IPS-20b (cell line): ENCODE results near the gene SYCP3.

Experiments
- H3K27ac ChIP-seq: one replicate; pipeline ENCODE4 v1.5.1; 2013; ENCODE audit warnings: low read length
- H3K27me3 ChIP-seq: 2 replicates; pipeline ENCODE4 v1.6.1; 2013; ENCODE audit warnings: mild to moderate bottlenecking, low read length, inconsistent platforms; ENCODE audit not compliant: insufficient read depth
- H3K36me3 ChIP-seq: 2 replicates; pipeline ENCODE4 v1.6.1; 2013; ENCODE audit warnings: low read depth, mild to moderate bottlenecking, inconsistent platforms, low read length, moderate library complexity; ENCODE audit not compliant: insufficient read depth
- H3K4me1 ChIP-seq: 2 replicates; pipeline ENCODE4 v1.6.1; 2013; ENCODE audit warnings: mild to moderate bottlenecking, control low read depth, inconsistent platforms, low read length, moderate library complexity; ENCODE audit not compliant: insufficient read depth
- H3K4me3 ChIP-seq: 2 replicates; pipeline ENCODE4 v1.5.1; 2013; ENCODE audit warnings: mild to moderate bottlenecking, low read length, inconsistent platforms
- H3K9ac ChIP-seq: 2 replicates; pipeline ENCODE4 v1.6.1; 2013; ENCODE audit warnings: low read depth, mild to moderate bottlenecking, inconsistent platforms, low read length, moderate library complexity
- H3K9me3 ChIP-seq: 2 replicates; pipeline ENCODE4 v1.6.1; 2013; ENCODE audit warnings: mild to moderate bottlenecking, low read depth, low read length, inconsistent platforms; ENCODE audit not compliant: insufficient read depth

Gene SYCP3

GRCh38 chr12:101707131-101707782, 32.0 kb downstream of the SYCP3 start:
- Histone ChIP-seq H3K36me3 (no peaks in the 10 kb centered on the region), H3K27me3 (no peaks in the 10 kb centered on the region), H3K9me3 (no peaks in the 10 kb centered on the region), H3K27ac (no peak overlapping the region), H3K9ac (no peak overlapping the region), H3K4me1 (no peaks in the 10 kb centered on the region), H3K4me3 (no peak overlapping the region)

GRCh38 chr12:101706403-101706802, 32.9 kb downstream of the SYCP3 start:
- no peaks in the 10 kb centered on the region for H3K36me3 ChIP-seq
- H3K9ac ChIP-seq: no peak overlapping the region
- no peaks in the 10 kb centered on the region for H3K27me3 ChIP-seq
- no peak overlapping the region for H3K4me3 ChIP-seq
- no peaks in the 10 kb centered on the region for H3K9me3 ChIP-seq
- H3K4me1 ChIP-seq: no peaks in the 10 kb centered on the region
- no peak overlapping the region for H3K27ac ChIP-seq

DNA sequence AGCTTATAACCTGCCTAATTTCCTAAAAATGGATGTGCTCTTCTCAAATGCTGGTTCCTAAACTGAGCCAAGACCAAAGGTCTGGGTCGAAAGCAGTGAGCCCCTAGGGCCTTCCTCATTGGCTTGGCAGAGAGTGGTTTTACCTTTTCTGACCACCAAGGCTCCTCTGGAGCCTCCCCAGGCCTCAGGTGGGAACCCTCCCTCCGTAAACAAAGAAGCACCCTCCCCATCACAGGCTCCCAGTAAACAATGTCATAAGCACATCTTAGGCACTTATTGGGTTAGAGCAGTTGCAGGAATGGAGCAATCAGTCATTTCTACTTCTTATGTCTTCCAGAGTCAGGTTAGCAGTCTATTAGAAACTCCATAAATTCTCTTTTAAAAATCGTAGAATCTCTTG, 35.8 kb downstream of the SYCP3 start:
- Histone ChIP-seq H3K9me3 (no peaks in the 10 kb centered on the region), H3K4me1 (no peaks in the 10 kb centered on the region; the same call in 1 of the 2 replicates), H3K27ac (no peak overlapping the region), H3K4me3 (no peak overlapping the region), H3K36me3 (no peaks in the 10 kb centered on the region), H3K27me3 (peaks cover 3% of the 10 kb centered on the region; the same call in 1 of the 2 replicates), H3K9ac (no peak overlapping the region)

DNA sequence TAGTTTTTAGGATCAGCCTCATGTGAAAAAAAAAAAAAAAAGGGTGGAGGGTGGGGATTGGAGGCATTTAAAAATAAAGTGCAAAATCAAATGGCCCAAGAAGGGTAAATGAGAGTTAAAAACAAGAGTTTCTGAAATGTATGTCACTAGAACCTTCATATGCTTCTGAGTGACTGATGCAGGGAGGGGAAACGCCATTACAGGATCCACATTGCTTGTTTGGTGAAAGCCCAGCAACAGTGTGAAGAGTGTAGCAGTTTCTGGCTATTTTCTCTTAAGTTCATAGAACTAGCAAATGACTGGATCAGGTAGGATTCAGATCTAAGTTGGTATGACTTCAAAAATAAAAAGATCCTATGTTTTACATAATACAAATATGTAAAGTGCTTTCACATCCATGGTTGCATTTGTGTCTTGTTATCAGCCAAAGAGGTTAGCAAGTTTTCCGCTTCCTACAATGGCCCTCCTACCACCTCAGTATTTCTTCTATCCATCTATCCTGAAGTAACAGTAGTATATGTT, 38.9 kb downstream of the SYCP3 start:
- H3K27ac ChIP-seq: no peak overlapping the region
- H3K27me3 ChIP-seq: peaks cover 27% of the 10 kb centered on the region
- H3K4me3 ChIP-seq: no peak overlapping the region
- H3K9ac ChIP-seq: no peak overlapping the region
- no peaks in the 10 kb centered on the region for H3K9me3 ChIP-seq
- H3K4me1 ChIP-seq: peaks cover 3% of the 10 kb centered on the region; the same call in 1 of the 2 replicates
- no peaks in the 10 kb centered on the region for H3K36me3 ChIP-seq

- Histone ChIP-seq H3K9ac (peak overlapping the region; percentile 80; the same call in 1 of the 2 replicates), H3K27me3 (peaks cover 33% of the 10 kb centered on the region), H3K27ac (no peak overlapping the region), H3K9me3 (no peaks in the 10 kb centered on the region), H3K4me1 (peaks cover 3% of the 10 kb centered on the region; the same call in 1 of the 2 replicates), H3K36me3 (no peaks in the 10 kb centered on the region), H3K4me3 (peak overlapping the region; percentile 89)
Observed at GRCh38 chr12:101698800-101699347, 40.4 kb downstream of the SYCP3 start.

GRCh38 chr12:101697930-101698799, 41.1 kb downstream of the SYCP3 start:
- H3K9me3 ChIP-seq: no peaks in the 10 kb centered on the region

DNA sequence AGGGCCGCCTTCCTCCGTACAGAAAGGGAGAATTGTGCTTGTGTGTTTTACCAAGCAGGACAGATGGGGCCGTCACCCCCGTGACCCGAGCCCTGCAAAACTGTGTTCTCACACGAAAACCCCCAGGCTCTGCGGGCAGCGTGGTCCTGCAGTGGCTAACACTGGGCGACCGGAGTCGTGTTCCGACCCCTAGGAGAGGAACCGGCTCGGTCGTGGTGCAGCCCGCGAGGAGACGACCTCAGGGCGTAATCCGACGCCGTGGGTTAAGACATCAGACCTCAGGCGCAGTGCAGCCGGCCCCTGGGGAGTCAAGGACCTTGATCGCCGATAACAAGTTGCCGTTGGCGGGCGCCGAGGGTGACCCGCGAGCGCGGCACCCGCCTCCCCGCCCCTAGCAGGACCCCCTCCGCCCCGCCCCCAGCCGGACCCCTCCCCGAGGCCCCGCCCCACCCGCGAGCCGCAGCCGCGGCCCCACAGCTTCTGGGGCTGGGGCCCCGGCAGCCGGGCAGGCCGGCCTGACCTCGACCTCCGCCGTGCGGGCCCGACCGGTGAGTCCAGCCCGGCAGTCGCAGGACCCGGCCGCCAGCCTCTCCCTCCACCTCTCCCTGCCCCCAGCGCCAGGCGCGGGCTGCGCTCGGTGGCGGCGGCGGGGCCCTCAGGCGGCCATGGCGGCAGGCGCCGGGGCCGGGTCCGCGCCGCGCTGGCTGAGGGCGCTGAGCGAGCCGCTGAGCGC, 41.9 kb downstream of the SYCP3 start, which contains the start of gene CHPT1:
Gene CHPT1 (plus strand): TSS at position 444 of the 733 bp plus-strand sequence. CDS start 222 bp downstream, at position 666.
- peak within 1 kb of the TSS; percentile 80 for H3K9ac ChIP-seq
- peak within 1 kb of the TSS; percentile 89 for H3K4me3 ChIP-seq
- H3K9me3 ChIP-seq: no peaks in the 10 kb centered on the region
- H3K36me3 ChIP-seq: no peaks in the 10 kb centered on the region
- no peak within 1 kb of the TSS for H3K27ac ChIP-seq
- H3K27me3 ChIP-seq: peaks cover 33% of the 10 kb centered on the region
- H3K4me1 ChIP-seq: peaks cover 3% of the 10 kb centered on the region; the same call in 1 of the 2 replicates

More at GRCh38 chr12:101697930-101698799, 41.1 kb downstream of the SYCP3 start:
- peak overlapping the region; percentile 80 for H3K9ac ChIP-seq
- H3K4me1 ChIP-seq: peaks cover 3% of the 10 kb centered on the region; the same call in 1 of the 2 replicates
- no peak overlapping the region for H3K27ac ChIP-seq
- no peaks in the 10 kb centered on the region for H3K36me3 ChIP-seq
- H3K27me3 ChIP-seq: peaks cover 33% of the 10 kb centered on the region
- H3K4me3 ChIP-seq: peak overlapping the region; percentile 89

DNA sequence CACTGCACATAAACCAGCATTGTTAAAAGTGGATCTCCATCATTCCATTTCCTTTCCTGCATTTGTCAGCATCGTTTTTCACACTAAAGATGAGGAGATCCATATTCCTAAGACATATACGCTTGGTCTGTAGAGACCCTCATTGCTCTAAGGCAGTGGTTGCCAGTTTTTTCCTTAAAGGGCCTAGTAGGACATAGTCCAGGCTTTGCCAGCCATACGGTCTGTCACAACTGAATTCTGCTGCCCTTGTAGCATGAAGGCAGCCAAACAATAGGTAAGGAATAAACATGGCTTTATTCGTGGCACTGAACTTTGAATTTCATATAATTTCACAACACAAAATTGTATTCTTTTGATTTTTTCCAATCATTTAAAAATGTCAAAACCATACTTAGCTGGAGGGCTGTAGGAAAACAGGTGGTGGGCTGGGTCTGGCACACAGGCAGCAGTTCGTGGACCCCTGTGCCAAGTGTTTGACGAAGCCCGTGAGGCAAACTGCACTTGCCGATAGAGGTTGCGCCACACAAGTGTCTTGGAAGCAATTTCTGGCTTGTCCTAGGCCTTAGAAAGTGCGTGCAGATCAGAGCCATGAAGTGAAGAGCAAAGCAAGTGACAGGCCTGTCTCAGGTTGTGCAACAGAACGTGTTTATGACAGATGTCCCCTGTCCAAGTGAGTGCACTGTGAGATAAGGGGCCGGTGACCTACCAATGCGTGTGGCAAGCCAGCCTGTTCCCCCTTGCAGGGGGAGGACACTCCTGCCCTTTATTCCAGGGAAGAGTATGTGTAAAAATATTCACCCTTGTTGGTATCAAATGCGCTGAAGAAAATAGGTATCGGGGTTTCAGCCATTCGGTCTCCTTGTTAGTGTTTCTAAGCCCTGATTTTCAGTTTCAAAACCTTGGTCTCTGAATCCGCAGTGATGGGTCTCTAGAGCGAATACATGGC, 42.7 kb downstream of the SYCP3 start:
- peak overlapping the region; percentile 89 for H3K4me3 ChIP-seq
- no peak overlapping the region for H3K27ac ChIP-seq
- H3K9ac ChIP-seq: peak overlapping the region; percentile 76; the same call in 1 of the 2 replicates
- peaks cover 33% of the 10 kb centered on the region for H3K27me3 ChIP-seq
- no peaks in the 10 kb centered on the region for H3K9me3 ChIP-seq
- H3K36me3 ChIP-seq: no peaks in the 10 kb centered on the region
- H3K4me1 ChIP-seq: peaks cover 3% of the 10 kb centered on the region; the same call in 1 of the 2 replicates

- no peaks in the 10 kb centered on the region for H3K9me3 ChIP-seq
- no peak overlapping the region for H3K9ac ChIP-seq
- no peaks in the 10 kb centered on the region for H3K36me3 ChIP-seq
- no peak overlapping the region for H3K4me3 ChIP-seq
- H3K27me3 ChIP-seq: peaks cover 33% of the 10 kb centered on the region
- peaks cover 3% of the 10 kb centered on the region; the same call in 1 of the 2 replicates for H3K4me1 ChIP-seq
- H3K27ac ChIP-seq: no peak overlapping the region
Observed at GRCh38 chr12:101695706-101696105, 43.6 kb downstream of the SYCP3 start.

DNA sequence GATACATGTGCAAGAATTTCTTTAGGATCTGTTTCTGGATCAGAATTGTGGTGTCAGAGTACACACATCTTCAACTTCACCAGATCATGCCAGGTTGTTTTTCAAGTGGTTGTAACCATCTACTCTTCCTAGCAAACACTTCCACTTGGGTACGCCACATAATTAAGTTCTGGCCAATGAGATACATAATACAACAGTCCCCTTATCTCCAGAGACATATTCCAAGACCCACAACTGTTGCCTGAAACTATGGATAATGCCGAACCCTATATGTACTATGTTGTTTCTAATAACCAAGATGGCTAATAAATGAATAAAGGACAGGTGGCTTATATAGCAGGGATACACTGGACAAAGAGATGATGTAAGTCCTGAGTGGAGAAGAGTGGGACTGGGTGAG, 44.3 kb downstream of the SYCP3 start:
- Histone ChIP-seq H3K27me3 (peaks cover 33% of the 10 kb centered on the region), H3K9me3 (no peaks in the 10 kb centered on the region), H3K9ac (no peak overlapping the region)

More for the DNA sequence above, 44.3 kb downstream of the SYCP3 start:
- H3K4me3 ChIP-seq: no peak overlapping the region
- no peak overlapping the region for H3K27ac ChIP-seq
- no peaks in the 10 kb centered on the region for H3K36me3 ChIP-seq
- peaks cover 3% of the 10 kb centered on the region; the same call in 1 of the 2 replicates for H3K4me1 ChIP-seq
